Heart left ventricle (tissue), 16 donors: ENCODE measurements around the gene DHFR2. TPM values are rescaled to one million over a fixed set of nuclear protein-coding genes. Genes with fewer than 3 reads are reported as not detected.

Experiments
- ATAC-seq, 4 donors: fragments of 200-7000 bp; cut with Tn5 transposase; one replicate each; pipeline ENCODE4 v1.9.1; 2020 to 2022; ENCODE audit warnings: moderate library complexity in 4 of 4, mild to moderate bottlenecking in 3 of 4, moderate number of reproducible peaks in 1 of 4
- DNase-seq, 5 donors: peaks; one replicate each; pipeline ENCODE4 v3.0.0-alpha.2; 2020
- H3K27ac ChIP-seq, 12 donors: fragments of 200-600 bp; sonication (generic) in 4 of 12; one replicate each; pipeline versions ENCODE4 v1.5.0 to v1.8.0; 2016 to 2022; ENCODE audit warnings: mild to moderate bottlenecking in 2 of 12
- H3K27me3 ChIP-seq, 9 donors: fragments of 200-600 bp; sonication (generic) in 2 of 9; one replicate each; pipeline versions ENCODE4 v1.5.1 to v1.8.0; 2016 to 2022; ENCODE audit warnings: mild to moderate bottlenecking in 3 of 9
- H3K36me3 ChIP-seq, 9 donors: fragments of 200-600 bp; sonication (generic) in 2 of 9; one replicate each; pipeline versions ENCODE4 v1.5.0 to v1.8.0; 2018 to 2022; ENCODE audit warnings: mild to moderate bottlenecking in 2 of 9
- H3K4me1 ChIP-seq, 12 donors: fragments of 200-600 bp; sonication (generic) in 4 of 12; one replicate each; pipeline versions ENCODE4 v1.5.0 to v1.8.0; 2016 to 2022; ENCODE audit warnings: mild to moderate bottlenecking in 3 of 12
- H3K4me3 ChIP-seq, 12 donors: fragments of 200-600 bp; sonication (generic) in 4 of 12; one replicate each; pipeline versions ENCODE4 v1.5.0 to v1.8.0; 2017 to 2022; ENCODE audit warnings: mild to moderate bottlenecking in 9 of 12, moderate library complexity in 4 of 12
- H3K9me3 ChIP-seq, 12 donors: fragments of 200-600 bp; sonication (generic) in 4 of 12; one replicate each; pipeline versions ENCODE4 v1.5.0 to v1.8.0; 2016 to 2022; ENCODE audit warnings: mild to moderate bottlenecking in 1 of 12
- POLR2A ChIP-seq, 2 donors: fragments of 450-650 bp; IDR thresholded peaks; one replicate each; pipeline ENCODE4 v1.6.1; 2017; ENCODE audit warnings: antibody characterized with exemption in 2 of 2, mild to moderate bottlenecking in 2 of 2, moderate library complexity in 2 of 2
- WGBS, 4 donors: extraction: QIAGEN DNeasy Blood & Tissue Kit in 2 of 4; methylation state at CpG; one replicate each; pipeline versions ENCODE4 v1.1.5 to v1.1.7; 2013 to 2018; 5-methylcytosine and 5-hydroxymethylcytosine counted together
- intact Hi-C, 10 donors: fragments of 100-400 bp; cut with DNase I; formaldehyde crosslinking; loops; one replicate each; pipeline versions ENCODE4 v1.11.1 to v1.14.2; 2022
- polyA plus RNA-seq, 2 donors: library from polyadenylated mRNA; stranded (reverse); fragments of 200-250 nt; gene quantifications; one replicate each; pipeline ENCODE4 v1.2.3, GENCODE V29; 2013
- total RNA-seq, 9 donors: library from RNA; depleted of rRNA in 2 of 9; stranded (reverse); fragments of >200 nt in 2 of 9; fragmentation: NEBNext Ultra II Directional in 3 of 9; extraction: Animal tissue kit (Norgen Biotek cat#: 25700) in 3 of 9; gene quantifications; one replicate each; pipeline versions ENCODE4 v1.1.0 to v1.2.4, GENCODE V29; 2016 to 2023
- TF ChIP-seq, protein P1 (sequence below), 12 donors: fragments of 200-600 bp; sonication (generic) in 4 of 12; IDR thresholded peaks; one replicate each; pipeline versions ENCODE4 v1.5.0 to v1.8.0; 2018 to 2022; ENCODE audit warnings: antibody characterized with exemption in 12 of 12, mild to moderate bottlenecking in 5 of 12
- donor health status: ischemic (EF 13 %, LVEDD 7.1; RV severe dilation, severe dysfunction).
- donor health status: healthy with polysubstance abuse.
- donor health status: DM: no; HTN: yes; CAD: no.
- donor health status: DM: no; HTN: no; CAD: no.
- donor health status: ischemic (EF 25% LVEDD 6.9; RV normal size, moderate dysfunction).
- donor health status: ischemic (EF 25% LVEDD 5.7; RV mildly dilated, moderate dysfunction).
- donor health status: healthy.
- donor health status: DM: yes; HTN: yes; CAD: no.
- donor health status: ischemic (EF 35%, LVEDD 5.7; RV mildly dilated, moderate dysfunction).
- donor health status: nonischemic (EF 11% LVEDD 7.7; RV severe dilation, severe dysfunction).
- donor health status: DM: yes; HTN: yes; CAD: no.
- donor health status: PGD.
- donor health status: ischemic (EF 29% LVEDD 5.4; RV normal size, mild dysfunction).
- donor health status: nonischemic (EF 23%, LVEDD 6.1; RV moderate dilation, normal function).

The DHFR2 gene
- total and polyA plus RNA-seq, 11 donors = 1.6 to 5.4 (median 3.6) TPM

DNA sequence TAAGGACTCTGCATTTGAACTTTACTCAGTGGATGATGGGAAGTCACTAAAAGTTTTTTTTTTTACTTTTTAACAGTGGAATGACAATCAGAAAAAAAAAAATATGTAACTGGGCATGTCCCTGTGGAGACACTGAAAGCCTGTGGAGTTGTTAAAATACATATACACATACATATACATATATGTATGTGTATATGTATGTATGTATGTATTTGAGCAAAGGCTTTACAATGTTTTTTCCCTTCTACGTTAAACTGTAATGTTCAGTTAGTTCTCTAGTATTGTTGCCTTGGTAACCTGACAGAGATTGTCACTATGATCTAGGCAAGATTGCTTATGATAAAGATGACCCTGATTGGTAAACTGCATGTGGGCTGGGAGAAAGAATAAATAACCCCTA, 30.4 kb upstream of the DHFR2 start:
- peaks cover 0 to 81% (median 51%) of the 10 kb centered on the region in 9 donors for H3K36me3 ChIP-seq
- WGBS, 4 donors = 85 to 97% (median 93%) methylated on average over 1 of the region's 1 CpG
- intact Hi-C loops = no loop called here
- TF ChIP-seq, protein P1, sequence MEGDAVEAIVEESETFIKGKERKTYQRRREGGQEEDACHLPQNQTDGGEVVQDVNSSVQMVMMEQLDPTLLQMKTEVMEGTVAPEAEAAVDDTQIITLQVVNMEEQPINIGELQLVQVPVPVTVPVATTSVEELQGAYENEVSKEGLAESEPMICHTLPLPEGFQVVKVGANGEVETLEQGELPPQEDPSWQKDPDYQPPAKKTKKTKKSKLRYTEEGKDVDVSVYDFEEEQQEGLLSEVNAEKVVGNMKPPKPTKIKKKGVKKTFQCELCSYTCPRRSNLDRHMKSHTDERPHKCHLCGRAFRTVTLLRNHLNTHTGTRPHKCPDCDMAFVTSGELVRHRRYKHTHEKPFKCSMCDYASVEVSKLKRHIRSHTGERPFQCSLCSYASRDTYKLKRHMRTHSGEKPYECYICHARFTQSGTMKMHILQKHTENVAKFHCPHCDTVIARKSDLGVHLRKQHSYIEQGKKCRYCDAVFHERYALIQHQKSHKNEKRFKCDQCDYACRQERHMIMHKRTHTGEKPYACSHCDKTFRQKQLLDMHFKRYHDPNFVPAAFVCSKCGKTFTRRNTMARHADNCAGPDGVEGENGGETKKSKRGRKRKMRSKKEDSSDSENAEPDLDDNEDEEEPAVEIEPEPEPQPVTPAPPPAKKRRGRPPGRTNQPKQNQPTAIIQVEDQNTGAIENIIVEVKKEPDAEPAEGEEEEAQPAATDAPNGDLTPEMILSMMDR (IDR thresholded peaks at IDR 0.05) = no peak
- no peak for TF ChIP-seq POLR2A (IDR thresholded peaks at IDR 0.05)
- no peak overlapping the region for H3K27ac ChIP-seq
- DNase-seq = no peak
- H3K9me3 ChIP-seq = no peaks in the 10 kb centered on the region
- ATAC-seq = no peak
- no peaks in the 10 kb centered on the region for H3K27me3 ChIP-seq
- H3K4me3 ChIP-seq = no peak overlapping the region
- peaks cover 0 to 12% (median 0%) of the 10 kb centered on the region in 12 donors for H3K4me1 ChIP-seq

DNA sequence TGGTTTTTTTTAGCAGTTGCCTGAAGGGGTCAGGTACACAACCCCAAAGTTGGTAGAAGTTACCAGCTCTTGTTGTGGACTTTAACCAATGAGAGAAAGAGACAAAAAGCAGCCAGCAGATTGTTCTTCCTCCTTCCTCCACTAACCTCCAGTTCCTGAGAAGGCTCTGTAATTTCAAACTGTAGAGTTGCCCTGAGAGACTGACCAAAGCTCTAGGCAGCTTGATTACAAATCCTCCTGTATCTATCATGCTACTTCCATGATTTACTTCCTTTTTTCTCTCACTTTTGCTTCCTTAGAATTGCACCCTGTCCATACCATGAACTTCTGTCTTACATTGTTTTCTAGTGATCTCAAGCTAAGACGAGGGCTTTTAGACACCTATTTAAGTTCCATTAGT, 29.4 kb upstream of the DHFR2 start:
- Histone ChIP-seq H3K27me3 (no peaks in the 10 kb centered on the region), H3K9me3 (no peaks in the 10 kb centered on the region), H3K4me3 (no peak overlapping the region), H3K36me3 (peaks cover 0 to 75% (median 40%) of the 10 kb centered on the region in 9 donors), H3K4me1 (peaks cover 0 to 7% (median 0%) of the 10 kb centered on the region in 12 donors), H3K27ac (no peak overlapping the region)
- DNase-seq (no peak), ATAC-seq (no peak)
- intact Hi-C loops = no loop called here
- no peak for TF ChIP-seq POLR2A (IDR thresholded peaks at IDR 0.05)
- TF ChIP-seq, protein P1 (IDR thresholded peaks at IDR 0.05) = no peak
- WGBS, 4 donors = 96 to 98% (median 97%) methylated on average over 1 of the region's 1 CpG

- no peak for TF ChIP-seq POLR2A (IDR thresholded peaks at IDR 0.05)
- TF ChIP-seq, protein P1 (IDR thresholded peaks at IDR 0.05) = no peak
- no peaks in the 10 kb centered on the region for H3K9me3 ChIP-seq
- peaks cover 0 to 70% (median 31%) of the 10 kb centered on the region in 9 donors for H3K36me3 ChIP-seq
- H3K4me3 ChIP-seq = no peak overlapping the region
- intact Hi-C loops = no loop called here
- no peak overlapping the region for H3K27ac ChIP-seq
- H3K27me3 ChIP-seq = no peaks in the 10 kb centered on the region
- peaks cover 0 to 7% (median 0%) of the 10 kb centered on the region in 12 donors for H3K4me1 ChIP-seq
- ATAC-seq (no peak), DNase-seq (no peak)
- WGBS, 4 donors = 77 to 81% (median 81%) methylated on average over 1 of the region's 1 CpG
These were observed 26.4 kb upstream of the DHFR2 start for GRCh38 chr3:94089126-94089525.

GRCh38 chr3:94083261-94083660, 20.5 kb upstream of the DHFR2 start:
- H3K36me3 ChIP-seq = peaks cover 0 to 34% (median 26%) of the 10 kb centered on the region in 9 donors
- TF ChIP-seq, protein P1 (IDR thresholded peaks at IDR 0.05) = no peak
- TF ChIP-seq POLR2A (IDR thresholded peaks at IDR 0.05) = no peak
- H3K27me3 ChIP-seq = no peaks in the 10 kb centered on the region
- ATAC-seq = no peak
- 91 to 95% (median 94%) methylated on average over 4 of the region's 4 CpGs for WGBS, 4 donors
- no peaks in the 10 kb centered on the region for H3K9me3 ChIP-seq
- DNase-seq = no peak
- intact Hi-C loops = loop anchor here in 1 of 10 donors (5.0 kb wide), 1 partner anchor 171 kb away; no protein-coding TSS in a partner anchor
- no peak overlapping the region for H3K27ac ChIP-seq
- no peak overlapping the region for H3K4me3 ChIP-seq
- peaks cover 0 to 7% (median 0%) of the 10 kb centered on the region in 12 donors for H3K4me1 ChIP-seq
